Epidermal melanocyte (primary cell): ENCODE results near the gene KLRC1.
"Not testable (repeated sequence)": the region's sequence is repeated elsewhere in the genome, so short reads cannot be mapped to it uniquely, and the experiment has no call there.

Source experiments
- DNase-seq: peaks from one replicate; pipeline ENCODE4 v3.0.0; 2011; ENCODE audit warnings: low spot score; ENCODE audit not compliant: insufficient read length

KLRC1 gene

GRCh38 chr12:10453156-10453555 is at the start of gene KLRC1:
KLRC1 (minus strand) TSS chr12:10453377; CDS start chr12:10451156, 2,221 bp downstream.
- DNase-seq = no peak

GRCh38 chr12:10501030-10501429 is 47.9 kb upstream of the KLRC1 start:
- DNase-seq = no peak

GRCh38 chr12:10498042-10498441 is 44.9 kb upstream of the KLRC1 start:
- DNase-seq = no peak

- no peak for DNase-seq
These were observed 44.4 kb upstream of the KLRC1 start for GRCh38 chr12:10497602-10498001.

- DNase-seq = no peak
These were observed 38.6 kb upstream of the KLRC1 start for GRCh38 chr12:10491766-10492165.

- not testable (repeated sequence) for DNase-seq
These were observed 34.2 kb upstream of the KLRC1 start for GRCh38 chr12:10487328-10487727.

GRCh38 chr12:10481901-10482300 is 28.7 kb upstream of the KLRC1 start:
- DNase-seq = not testable (repeated sequence)

- DNase-seq = not testable (repeated sequence)
These were observed 19.6 kb upstream of the KLRC1 start for GRCh38 chr12:10472808-10473207.

- no peak for DNase-seq
These were observed 16.5 kb upstream of the KLRC1 start for GRCh38 chr12:10469701-10470100.

GRCh38 chr12:10466311-10466710 is 13.1 kb upstream of the KLRC1 start:
- no peak for DNase-seq

- DNase-seq = no peak
These were observed 4.6 kb upstream of the KLRC1 start for GRCh38 chr12:10457760-10458159.

GRCh38 chr12:10456856-10457255 is 3.7 kb upstream of the KLRC1 start:
- DNase-seq = no peak

GRCh38 chr12:10455766-10456165 is 2.6 kb upstream of the KLRC1 start:
- no peak for DNase-seq

GRCh38 chr12:10454531-10454930 is 1.4 kb upstream of the KLRC1 start:
- DNase-seq = no peak

- no peak for DNase-seq
These were observed 4.9 kb downstream of the KLRC1 start for GRCh38 chr12:10448236-10448635.

GRCh38 chr12:10446052-10446451 is 7.1 kb downstream of the KLRC1 start:
- not testable (repeated sequence) for DNase-seq

- not testable (repeated sequence) for DNase-seq
These were observed 12.0 kb downstream of the KLRC1 start for GRCh38 chr12:10441144-10441543.

GRCh38 chr12:10439608-10440274 is 13.4 kb downstream of the KLRC1 start:
- not testable (repeated sequence) for DNase-seq

- not testable (repeated sequence) for DNase-seq
These were observed 15.6 kb downstream of the KLRC1 start for GRCh38 chr12:10437601-10438000.

GRCh38 chr12:10435816-10436215 is 17.4 kb downstream of the KLRC1 start, which contains the start of gene KLRC2:
KLRC2 (minus strand) TSS chr12:10436010; CDS start chr12:10435986, 24 bp downstream.
- not testable (repeated sequence) for DNase-seq

- not testable (repeated sequence) for DNase-seq
These were observed 22.6 kb downstream of the KLRC1 start for GRCh38 chr12:10430623-10431022.

- DNase-seq = not testable (repeated sequence)
These were observed 27.2 kb downstream of the KLRC1 start for GRCh38 chr12:10425938-10426337.

- DNase-seq = not testable (repeated sequence)
These were observed 28.8 kb downstream of the KLRC1 start for GRCh38 chr12:10424260-10424899.
